Ishikawa (cell line): ENCODE results near the gene NKX2-1.

Experiments
- TAF1 ChIP-seq: IDR thresholded peaks from 2 replicates; pipeline ENCODE4 v1.6.1; 2012; ENCODE audit warnings: low read depth, mild to moderate bottlenecking
- TF ChIP-seq, protein P1 (sequence below): IDR thresholded peaks from 2 replicates; pipeline ENCODE4 v1.6.1; 2012; ENCODE audit warnings: low read depth, mild to moderate bottlenecking

GRCh38 chr14:36550899-36551298 lies 30.9 kb upstream of the NKX2-1 start:
- no peak for TF ChIP-seq TAF1
- TF ChIP-seq, protein P1, sequence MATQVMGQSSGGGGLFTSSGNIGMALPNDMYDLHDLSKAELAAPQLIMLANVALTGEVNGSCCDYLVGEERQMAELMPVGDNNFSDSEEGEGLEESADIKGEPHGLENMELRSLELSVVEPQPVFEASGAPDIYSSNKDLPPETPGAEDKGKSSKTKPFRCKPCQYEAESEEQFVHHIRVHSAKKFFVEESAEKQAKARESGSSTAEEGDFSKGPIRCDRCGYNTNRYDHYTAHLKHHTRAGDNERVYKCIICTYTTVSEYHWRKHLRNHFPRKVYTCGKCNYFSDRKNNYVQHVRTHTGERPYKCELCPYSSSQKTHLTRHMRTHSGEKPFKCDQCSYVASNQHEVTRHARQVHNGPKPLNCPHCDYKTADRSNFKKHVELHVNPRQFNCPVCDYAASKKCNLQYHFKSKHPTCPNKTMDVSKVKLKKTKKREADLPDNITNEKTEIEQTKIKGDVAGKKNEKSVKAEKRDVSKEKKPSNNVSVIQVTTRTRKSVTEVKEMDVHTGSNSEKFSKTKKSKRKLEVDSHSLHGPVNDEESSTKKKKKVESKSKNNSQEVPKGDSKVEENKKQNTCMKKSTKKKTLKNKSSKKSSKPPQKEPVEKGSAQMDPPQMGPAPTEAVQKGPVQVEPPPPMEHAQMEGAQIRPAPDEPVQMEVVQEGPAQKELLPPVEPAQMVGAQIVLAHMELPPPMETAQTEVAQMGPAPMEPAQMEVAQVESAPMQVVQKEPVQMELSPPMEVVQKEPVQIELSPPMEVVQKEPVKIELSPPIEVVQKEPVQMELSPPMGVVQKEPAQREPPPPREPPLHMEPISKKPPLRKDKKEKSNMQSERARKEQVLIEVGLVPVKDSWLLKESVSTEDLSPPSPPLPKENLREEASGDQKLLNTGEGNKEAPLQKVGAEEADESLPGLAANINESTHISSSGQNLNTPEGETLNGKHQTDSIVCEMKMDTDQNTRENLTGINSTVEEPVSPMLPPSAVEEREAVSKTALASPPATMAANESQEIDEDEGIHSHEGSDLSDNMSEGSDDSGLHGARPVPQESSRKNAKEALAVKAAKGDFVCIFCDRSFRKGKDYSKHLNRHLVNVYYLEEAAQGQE: no peak
